Activated naive CD4-positive, alpha-beta T cell treated with Interleukin-2 at 50 U/mL for 16 hours (primary cell): ENCODE data around the gene ARHGAP1.
"Not testable (repeated sequence)": the region's sequence is repeated elsewhere in the genome, so short reads cannot be mapped to it uniquely, and the experiment has no call there.

ENCODE experiments used
- DNase-seq: peaks from one replicate; pipeline ENCODE4 v3.0.0-alpha.2; 2020

ARHGAP1 gene

DNA sequence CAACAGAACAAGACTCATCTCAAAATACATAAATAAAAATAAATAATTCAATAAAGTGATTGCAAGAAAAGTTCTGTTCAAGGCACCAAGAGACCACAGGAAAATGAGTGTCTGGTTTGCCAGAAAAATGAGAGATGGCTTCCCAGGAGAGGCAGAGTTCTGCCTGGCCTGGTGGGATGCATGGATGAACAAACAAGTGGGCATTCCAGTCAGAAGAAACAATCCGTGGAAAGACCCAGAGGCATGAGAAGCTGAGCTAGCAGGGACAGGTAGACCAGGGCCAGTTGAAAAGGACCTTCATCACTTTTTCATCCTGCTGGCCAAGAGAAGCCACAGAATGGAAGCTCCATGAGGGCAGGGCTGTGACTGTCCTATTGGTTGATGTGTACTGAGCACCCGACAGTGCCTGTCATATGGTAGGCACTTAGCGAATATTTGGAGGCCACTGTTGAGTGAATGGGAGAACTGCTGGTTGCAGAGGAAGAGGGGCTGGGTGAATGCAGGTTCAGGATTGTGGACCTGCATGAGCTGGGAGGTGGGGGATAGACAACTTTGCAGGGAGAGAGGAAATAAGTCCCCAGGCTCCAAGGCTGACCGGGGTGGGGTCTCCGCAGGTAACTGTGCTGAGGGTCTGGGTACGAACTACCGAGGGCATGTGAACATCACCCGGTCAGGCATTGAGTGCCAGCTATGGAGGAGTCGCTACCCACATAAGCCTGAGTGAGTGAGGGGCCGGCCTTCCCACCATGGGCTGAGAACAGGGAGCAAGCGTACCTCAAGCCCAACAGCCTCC is 22.3 kb upstream of the ARHGAP1 start:
- DNase-seq = no peak

DNA sequence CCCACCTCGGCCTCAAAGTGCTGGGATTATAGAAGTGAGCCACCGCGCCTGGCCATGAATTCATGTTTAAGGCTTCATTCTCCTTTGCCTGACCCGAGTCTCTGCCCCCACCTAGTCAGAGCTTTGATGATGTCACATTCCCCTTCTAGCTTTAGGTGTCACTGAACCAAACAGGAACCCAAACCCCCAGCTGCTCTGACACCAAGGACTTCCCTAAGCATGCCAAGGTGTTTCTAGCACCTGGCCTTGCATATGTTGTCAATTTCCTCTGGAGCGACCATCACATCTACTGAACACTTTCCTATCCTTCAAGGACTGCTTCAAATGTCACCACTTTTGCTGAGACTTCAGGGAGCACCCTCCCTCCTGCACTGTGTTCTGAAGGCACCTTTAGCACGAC is 20.9 kb upstream of the ARHGAP1 start:
- DNase-seq = no peak

DNA sequence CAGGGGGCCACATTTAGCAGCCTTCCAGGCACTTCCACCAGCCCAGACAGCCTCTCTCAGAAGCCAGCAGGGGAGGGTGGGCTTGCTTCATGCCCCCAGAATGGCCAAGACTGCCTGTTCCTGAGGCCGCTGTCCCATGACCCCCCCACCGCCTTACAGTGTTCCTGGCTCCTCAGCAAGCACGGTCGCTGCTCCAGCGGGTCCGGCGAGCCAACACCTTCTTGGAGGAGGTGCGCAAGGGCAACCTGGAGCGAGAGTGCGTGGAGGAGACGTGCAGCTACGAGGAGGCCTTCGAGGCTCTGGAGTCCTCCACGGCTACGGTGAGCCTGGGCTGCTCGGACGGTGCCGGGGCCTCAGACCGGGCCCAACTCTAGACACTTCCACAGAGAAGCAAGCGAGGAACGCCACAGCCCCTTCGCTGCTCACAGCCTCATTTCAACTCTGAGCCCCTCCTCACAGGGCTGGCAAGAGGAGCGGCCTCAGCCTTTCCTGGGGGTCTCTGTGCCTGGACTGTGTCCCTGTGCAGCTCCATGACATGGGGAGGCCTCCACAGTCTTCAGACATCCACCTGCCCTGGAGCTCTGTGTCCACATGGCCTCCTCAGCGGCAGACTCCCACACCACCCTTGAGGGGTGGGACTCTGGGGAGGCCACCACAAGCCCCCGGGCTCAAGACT is 19.3 kb upstream of the ARHGAP1 start:
- DNase-seq = no peak

DNA sequence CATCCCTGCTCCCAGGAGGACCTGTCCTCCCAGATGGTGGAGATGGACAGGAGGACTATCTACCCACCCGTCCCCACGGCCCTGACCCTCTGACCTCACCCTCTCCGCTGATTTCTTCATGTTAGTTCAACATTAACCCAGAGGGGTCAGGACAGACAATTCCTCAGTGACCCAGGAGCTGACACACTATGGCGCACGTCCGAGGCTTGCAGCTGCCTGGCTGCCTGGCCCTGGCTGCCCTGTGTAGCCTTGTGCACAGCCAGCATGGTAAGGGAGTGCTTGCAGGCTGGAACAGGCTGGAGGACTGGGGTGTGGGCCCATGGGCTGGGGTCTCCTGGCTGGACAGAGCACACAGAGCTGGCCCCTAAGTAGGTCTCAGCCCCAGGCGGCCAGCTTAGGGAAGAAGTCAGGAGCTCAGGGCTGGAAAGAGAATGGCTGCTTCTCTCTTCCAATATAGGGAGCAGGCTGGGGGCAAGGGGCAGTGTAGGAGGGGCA is 18.7 kb upstream of the ARHGAP1 start, which contains the start of gene F2:
F2 (plus strand) TSS at position 166 of the 495 bp plus-strand sequence; CDS start at position 189, 23 bp downstream.
- DNase-seq = no peak

DNA sequence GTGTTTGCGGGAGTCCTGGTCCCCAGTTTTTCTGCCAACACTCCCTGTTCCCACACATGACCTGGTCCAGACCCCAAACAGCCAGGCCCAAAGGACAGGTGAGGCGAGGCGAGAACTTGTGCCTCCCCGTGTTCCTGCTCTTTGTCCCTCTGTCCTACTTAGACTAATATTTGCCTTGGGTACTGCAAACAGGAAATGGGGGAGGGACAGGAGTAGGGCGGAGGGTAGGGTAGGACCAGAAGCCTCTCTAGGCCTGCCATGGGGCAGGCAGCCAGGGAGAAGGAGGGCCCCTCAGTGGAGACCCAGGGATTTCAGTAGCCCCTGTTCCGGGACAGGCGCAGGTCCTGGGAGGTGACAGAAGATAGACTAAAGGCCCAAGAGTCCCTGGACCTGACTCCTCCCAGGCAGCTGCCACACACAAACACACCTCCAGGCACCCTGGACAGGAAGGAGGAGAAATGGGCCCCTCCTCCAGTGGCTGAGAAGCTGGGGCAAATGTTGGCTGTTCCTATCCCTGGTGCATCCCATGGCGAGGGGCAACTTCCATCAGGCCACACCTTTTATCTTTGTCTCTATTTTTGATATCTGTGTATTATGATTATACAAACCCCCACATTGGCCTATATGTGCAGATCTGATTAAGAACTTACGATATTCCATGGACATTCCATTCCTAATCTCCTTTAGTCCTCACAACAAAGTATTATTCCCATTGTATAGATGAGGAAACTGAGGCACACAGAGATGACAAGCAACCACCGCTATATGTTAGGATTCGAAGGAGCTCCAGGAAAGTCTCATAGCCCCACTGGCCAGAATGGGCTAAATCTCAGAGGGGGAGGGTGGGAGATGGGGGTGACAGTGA is 18.0 kb upstream of the ARHGAP1 start:
- DNase-seq = no peak

DNA sequence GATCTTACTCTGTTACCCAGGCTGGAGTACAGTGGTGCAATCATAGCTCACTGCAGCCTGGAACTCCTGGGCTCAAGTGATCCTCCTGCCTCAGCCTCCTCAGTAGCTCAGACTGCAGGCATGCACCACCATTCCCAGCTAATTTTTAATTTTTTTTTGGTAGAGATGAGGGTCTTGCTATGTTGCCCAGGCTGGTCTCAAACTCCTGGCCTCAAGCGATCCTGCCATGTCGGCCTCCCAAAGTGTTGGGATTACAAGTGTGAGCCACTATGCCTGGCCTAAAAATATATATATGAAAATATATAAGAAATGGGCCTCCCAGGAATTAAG is 17.4 kb upstream of the ARHGAP1 start:
- not testable (repeated sequence) for DNase-seq

DNA sequence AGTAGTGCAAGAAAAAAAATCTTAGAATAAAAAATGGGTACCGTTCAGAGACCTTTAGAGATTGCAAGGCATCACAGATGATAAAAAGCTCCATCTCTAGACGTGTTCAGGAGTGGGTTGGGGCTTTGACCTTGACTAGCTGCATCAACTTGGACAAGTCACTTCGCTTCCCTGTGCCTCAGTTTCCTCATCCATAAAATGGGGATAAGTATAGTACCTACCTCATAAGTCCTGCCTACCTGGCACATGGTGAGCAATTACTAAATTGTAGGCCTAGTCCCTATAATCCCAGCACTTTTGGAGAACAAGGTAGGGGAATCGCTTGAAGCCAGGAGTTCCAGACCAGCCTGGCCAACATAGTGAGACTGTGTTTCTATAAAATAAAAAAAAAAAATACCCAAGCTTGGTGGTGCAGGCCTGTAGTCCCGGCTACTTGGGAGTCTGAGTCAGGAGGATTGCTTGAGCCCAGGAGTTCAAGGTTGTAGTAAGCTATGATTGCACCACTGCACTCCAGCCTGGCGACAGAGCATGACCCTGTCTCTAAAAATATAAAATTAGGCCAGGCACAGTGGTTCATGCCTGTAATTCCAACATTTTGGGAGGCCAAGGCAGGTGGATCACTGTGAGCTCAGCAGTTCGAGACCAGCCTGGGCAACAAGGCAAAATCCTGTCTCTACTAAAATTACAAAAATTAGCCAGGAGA is 12.6 kb upstream of the ARHGAP1 start:
- no peak for DNase-seq

DNA sequence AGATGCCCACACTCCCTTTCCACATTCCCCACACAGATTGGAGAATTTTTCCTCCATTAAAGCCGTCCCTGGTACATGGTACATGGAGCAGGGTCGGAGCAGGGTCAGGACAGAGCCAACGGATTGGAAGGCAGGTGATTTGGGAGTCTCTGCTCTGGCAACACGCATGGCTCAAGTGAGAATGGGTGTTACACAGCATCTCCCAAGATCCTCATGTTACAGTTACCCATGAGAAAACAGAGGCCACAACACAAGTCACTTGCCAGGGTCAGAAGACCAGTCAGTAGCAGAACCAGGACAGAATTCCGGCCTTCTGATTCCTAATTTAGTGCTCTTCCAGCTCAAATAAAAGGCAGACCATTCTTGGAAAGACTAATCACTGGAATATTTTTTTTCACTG is 10.9 kb upstream of the ARHGAP1 start:
- DNase-seq = no peak

DNA sequence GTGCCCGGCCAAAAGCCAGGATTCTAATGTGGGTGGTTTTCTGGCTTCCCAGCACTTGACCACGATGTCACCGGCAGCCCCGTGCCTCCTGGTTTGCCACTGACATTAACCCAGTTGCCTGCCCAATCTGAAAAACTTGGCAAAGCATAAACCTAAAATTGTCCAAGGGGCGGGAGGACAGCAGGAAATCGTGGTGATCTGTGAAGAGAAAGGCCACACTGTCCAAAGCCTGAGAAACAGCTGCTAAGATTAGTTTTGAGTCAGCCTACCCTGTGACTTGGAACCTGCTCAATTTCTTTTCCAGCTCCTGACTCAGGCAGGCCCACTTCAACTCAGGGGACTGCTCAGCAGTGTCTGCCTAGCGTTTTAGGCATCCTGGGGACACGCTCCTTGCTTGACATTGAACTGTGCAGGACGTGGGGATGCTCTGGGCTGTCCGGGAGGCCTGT is 10.4 kb upstream of the ARHGAP1 start:
- DNase-seq = no peak

DNA sequence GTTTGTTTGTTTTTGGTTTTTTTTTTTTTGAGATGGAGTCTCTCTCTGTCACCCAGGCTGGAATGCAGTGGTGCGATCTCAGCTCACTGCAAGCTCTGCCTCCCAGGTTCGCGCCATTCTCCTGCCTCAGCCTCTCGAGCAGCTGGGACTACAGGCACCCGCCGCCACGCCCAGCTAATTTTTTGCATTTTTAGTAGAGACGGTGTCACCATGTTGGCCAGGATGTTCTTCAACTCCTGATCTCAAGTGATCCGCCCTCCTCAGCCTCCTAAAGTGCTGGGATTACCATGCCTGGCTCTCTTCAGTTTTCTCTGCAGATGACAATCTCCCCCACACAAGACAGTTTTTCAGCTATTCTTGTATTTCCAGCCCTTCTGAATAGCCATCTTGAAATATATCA is 8.9 kb upstream of the ARHGAP1 start:
- not testable (repeated sequence) for DNase-seq

DNA sequence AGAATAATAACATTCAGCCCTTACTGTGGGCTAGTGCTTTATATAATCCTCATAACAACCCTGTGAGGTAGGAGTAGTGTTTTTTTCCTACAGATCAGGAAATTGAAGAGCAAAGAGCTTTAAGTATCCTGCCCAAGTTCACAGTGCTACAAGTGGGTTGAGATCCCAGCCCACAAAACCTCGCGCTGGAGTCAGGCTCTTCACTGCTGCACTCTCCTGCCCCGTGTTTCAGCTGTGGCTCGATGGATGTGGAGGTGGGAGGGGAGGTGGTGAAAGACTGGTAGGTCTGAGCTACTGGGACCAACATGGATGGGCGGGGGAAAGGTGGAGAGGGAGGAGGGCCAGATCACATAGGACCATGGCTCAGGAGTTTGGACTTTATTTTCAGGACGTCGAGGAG is 6.5 kb upstream of the ARHGAP1 start:
- no peak for DNase-seq

DNA sequence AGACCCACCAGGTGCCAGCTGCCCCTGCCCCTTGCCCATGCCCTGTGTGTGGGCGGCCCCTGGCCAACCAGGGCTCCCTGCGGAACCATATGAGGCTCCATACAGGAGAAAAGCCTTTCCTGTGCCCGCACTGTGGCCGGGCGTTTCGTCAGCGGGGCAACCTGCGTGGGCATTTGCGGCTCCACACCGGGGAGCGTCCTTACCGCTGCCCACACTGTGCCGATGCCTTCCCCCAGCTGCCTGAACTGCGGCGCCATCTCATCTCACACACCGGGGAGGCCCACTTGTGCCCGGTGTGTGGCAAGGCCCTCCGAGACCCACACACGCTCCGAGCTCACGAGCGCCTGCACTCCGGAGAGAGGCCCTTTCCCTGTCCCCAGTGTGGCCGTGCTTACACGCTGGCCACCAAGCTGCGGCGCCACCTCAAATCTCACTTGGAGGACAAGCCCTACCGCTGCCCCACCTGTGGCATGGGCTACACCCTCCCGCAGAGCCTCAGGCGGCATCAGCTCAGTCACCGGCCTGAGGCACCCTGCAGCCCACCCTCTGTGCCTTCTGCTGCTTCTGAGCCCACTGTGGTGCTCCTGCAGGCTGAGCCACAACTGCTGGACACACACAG is 4.8 kb upstream of the ARHGAP1 start:
- no peak for DNase-seq

DNA sequence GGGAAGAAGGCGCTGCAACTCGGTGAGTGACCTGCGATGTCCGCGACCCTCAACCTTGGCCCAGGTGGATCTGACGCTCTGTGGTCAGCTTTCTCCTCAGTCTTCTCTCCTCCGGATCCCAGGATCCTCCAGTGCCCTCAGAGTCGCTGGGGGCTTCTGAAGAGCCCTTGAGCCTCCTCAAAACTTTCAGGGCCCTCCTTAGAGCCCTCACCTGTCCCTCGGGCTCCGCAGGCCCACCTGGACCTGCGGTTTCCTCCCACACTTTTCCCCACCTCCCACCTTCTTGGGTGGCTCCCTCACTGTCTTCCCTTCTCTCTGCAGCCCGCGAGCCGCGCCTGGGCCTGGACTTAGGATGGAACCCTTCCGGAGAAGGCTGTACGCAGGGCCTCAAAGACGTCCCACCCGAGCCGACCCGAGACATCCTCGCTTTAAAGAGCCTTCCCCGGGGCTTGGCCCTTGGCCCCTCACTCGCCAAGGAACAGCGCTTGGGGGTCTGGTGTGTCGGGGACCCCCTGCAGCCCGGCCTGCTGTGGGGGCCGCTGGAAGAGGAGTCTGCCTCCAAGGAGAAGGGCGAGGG is 747 bp upstream of the ARHGAP1 start:
- DNase-seq = no peak

DNA sequence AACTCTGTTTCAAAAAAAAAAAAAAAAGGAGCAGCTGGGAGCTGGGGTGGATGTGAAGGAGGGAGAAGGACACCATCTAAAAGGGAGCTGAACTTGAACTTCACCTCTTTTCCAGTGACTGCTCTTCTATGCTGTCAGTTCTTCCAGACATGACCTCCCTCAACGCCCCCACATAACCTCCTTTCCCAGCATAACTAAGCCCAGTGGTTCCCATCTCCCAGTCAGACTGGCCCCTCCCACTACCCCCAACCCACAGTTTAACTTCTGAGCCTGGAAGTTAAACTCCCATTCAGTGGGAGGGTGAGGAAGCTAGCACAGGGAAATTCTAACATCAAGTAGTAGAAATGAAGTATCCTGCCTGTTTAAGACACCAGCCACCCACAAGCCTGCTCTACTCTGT is 1.8 kb downstream of the ARHGAP1 start:
- no peak for DNase-seq

DNA sequence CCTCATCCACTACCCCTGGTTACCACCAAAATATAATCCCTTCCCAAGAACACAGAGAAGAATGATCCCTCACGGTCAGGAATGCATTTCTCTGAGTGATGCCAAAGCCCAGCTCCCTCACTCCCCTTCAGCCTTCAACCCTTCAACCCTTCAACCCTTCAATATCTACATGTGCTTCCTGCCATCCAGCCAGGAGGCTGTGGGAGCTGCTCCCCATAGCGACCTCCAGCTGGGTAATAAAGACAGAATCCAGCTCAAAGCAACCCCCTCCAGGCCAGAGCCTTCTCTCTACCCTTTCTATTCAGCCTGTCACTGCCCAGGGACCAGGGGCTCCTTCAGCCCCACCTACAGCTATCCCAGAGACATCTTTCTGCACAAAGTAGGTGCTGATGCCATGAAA is 2.7 kb downstream of the ARHGAP1 start:
- no peak for DNase-seq

DNA sequence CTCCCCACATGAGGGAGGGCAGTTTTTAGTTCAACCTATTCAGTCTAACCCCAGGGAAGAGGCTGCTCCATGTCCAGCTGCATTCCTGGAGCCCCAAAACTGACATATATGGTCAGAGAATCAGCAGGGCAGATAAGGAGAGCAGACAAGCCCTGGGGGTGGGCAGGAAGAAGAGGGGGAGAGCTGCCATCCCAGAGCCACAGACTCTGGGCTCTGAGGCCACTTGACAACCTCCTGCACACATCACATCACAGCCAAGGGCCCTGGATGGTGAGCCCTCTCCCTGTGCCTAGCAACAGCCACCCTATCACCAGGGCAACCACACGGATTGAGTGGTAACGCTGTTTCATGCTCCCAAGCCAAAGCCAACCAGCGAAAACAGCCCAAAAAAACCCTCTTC is 3.1 kb downstream of the ARHGAP1 start:
- DNase-seq = no peak

DNA sequence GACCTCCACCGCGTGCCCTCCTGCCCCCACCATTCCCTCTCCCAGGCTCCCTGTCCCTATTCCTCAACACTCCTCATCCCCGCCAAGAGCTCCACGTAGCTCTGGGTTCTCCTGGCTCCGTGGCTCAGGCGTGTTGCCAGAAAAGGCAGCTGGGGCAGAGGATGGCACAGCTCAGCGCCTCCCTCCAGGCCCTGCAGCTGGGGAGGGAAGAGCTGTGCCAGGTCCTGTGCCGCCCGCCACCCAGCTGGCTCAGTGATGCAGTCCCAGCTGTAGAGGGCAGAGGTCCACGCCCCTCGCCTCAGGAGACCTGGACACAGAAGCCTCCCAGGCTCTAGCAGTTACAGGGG is 4.2 kb downstream of the ARHGAP1 start:
- no peak for DNase-seq

DNA sequence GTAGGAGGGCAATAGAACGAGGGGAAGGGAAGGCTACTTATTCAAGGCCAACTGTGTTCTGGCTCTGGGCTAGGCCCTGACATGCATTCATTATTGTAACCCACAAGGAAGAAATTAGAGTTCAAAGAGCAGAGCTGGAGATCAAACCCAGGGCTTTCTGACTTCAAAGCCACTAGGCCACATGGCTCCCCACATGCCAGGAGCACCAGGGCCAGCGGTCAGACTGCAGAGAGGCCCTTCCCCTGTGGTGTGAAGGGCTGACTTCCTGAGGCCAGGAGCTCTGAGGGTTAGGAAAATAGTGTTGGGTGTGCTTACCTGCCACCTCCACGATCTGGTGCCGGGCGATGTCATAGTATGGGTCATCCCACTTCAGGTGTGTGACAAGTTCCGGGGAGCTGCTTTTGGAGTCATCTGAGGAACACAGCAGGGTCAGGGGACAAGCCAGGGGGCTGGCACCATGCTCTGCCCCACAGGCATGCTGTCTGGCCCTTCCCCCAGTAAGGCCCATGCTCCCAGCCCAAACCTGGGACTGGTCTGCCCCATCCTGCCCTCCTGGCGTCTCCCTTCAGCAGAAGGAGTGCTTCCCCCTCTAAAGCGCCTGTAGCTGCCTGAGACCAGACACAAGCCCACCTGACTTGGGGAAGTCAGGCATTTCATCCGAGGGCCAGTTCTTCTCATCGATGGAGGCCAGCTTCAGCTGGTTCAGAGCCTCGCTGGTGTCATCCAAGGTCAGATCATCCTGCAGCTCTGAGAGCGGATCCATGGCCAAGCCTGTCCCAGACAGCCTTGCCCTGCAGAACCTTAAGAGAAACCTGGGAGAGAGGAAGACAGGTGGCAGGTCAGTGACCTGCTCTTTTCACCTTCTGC is 4.8 kb downstream of the ARHGAP1 start:
- DNase-seq = no peak

DNA sequence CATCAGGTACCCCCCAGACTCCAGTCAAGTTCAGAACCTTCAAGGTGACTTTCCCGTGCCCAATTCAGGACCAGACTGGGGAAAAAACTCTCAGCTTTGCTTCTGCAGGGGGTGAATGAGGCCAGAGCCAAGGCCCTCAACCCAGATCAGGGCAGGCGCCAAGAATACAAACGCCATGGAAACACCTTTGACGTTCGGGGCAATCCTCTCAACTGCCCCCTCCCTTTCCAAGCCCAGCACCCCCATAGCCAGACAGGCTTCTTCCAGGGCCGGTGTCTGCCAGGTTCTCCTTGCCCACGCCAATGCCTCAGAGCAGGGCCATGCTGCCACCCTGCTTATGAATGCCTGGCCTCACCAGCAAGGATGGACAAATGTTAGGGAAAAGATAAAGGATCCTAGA is 5.8 kb downstream of the ARHGAP1 start:
- DNase-seq = no peak

DNA sequence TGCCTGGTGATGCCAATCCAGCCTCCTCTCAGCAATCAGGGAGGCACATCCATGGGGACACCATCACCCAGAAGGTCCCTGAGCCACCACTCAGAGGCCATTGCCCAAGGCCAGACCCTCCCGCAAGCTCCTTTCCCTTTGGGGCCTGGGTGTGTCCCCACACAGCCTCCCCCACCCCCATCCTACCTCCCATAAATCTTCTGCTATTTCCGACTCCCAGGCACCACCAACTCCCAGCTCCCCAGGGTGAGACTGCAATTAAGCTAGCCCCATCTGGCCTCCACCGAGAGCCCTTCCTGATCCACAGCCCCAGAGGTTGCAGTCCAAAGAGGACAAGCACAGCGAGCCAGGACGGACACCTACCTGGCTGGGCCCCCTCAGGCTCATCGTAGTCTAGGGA is 6.3 kb downstream of the ARHGAP1 start:
- DNase-seq = no peak

DNA sequence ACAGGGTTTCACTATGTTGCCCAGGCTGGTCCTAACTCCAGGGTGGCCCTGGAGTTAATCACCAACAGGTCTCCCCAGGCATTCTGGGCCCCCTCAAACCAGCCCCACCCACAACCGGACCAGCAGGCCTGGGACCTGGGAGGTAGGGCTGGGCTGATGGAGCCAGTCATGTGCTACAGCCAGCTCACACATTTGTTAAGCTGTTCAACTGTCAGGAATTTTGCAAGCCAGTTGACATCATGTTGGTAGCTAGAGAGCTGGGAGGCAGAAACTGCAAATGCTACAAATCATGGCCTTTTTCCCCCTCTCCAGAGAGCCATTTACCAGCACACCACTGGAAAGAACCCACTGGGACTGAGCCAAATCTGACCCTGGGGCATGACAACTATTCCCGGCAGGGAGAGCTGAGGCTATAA is 6.8 kb downstream of the ARHGAP1 start:
- DNase-seq = no peak
